Gastroesophageal sphincter (tissue), 4 donors: ENCODE results near the gene PIP5KL1. TPM values are rescaled to one million over a fixed set of nuclear protein-coding genes. Genes with fewer than 3 reads are reported as not detected.

Experiments
- ATAC-seq: fragments of 150-250 bp; one replicate; pipeline ENCODE4 v1.9.1; 2016; ENCODE audit warnings: mild to moderate bottlenecking, moderate library complexity
- H3K27ac ChIP-seq, 4 donors: fragments of 200-600 bp; sonication (generic) in 3 of 4; 1 replicate in 3 of 4; 2 replicates in 1 of 4; pipeline ENCODE4 v1.5.1; 2016 to 2019
- H3K27me3 ChIP-seq: fragments of 200-600 bp; sonication (generic); one replicate; pipeline ENCODE4 v1.5.1; 2019
- H3K36me3 ChIP-seq, 2 donors: fragments of 200-600 bp; sonication (generic); one replicate each; pipeline ENCODE4 v1.5.1; 2019; ENCODE audit warnings: control low read depth in 1 of 2
- H3K4me1 ChIP-seq, 3 donors: fragments of 200-600 bp; sonication (generic); 1 replicate in 2 of 3; 2 replicates in 1 of 3; pipeline ENCODE4 v1.5.1; 2016 to 2019; ENCODE audit warnings: control low read depth in 2 of 3
- H3K4me3 ChIP-seq, 2 donors: fragments of 200-600 bp; sonication (generic); one replicate each; pipeline ENCODE4 v1.5.1; 2019; ENCODE audit warnings: mild to moderate bottlenecking in 1 of 2, moderate library complexity in 1 of 2
- H3K9me3 ChIP-seq, 3 donors: fragments of 200-600 bp; sonication (generic); one replicate each; pipeline ENCODE4 v1.5.1; 2017 to 2019; ENCODE audit warnings: control low read depth in 2 of 3
- EP300 ChIP-seq: sonication (generic); formaldehyde crosslinking; IDR thresholded peaks from one replicate; pipeline ENCODE4 v1.6.1; 2017; ENCODE audit warnings: antibody characterized with exemption, mild to moderate bottlenecking
- POLR2A ChIP-seq, 2 donors: fragments of 450-650 bp; IDR thresholded peaks; one replicate each; pipeline ENCODE4 v1.6.1; 2017; ENCODE audit warnings: antibody characterized with exemption in 2 of 2, mild to moderate bottlenecking in 2 of 2, moderate library complexity in 1 of 2
- POLR2AphosphoS5 ChIP-seq: sonication (generic); formaldehyde crosslinking; IDR thresholded peaks from one replicate; pipeline ENCODE4 v1.6.1; 2017; ENCODE audit warnings: antibody characterized with exemption
- WGBS, 2 donors: methylation state at CpG; one replicate each; pipeline ENCODE4 v1.1.5; 2018; ENCODE audit warnings: low coverage in 1 of 2; 5-methylcytosine and 5-hydroxymethylcytosine counted together
- total RNA-seq, 4 donors: library from RNA; depleted of rRNA; stranded (reverse); fragments of >200 nt; gene quantifications; one replicate each; pipeline ENCODE4 v1.1.0, GENCODE V29; 2016
- TF ChIP-seq, protein P1 (sequence below), 4 experiments: fragments of 200-600 bp in 2 of 4; fragments of 450-650 bp in 2 of 4; sonication (generic) in 1 of 4; IDR thresholded peaks; one replicate each; pipeline ENCODE4 v1.5.1; 2017 to 2019; ENCODE audit warnings: antibody characterized with exemption in 4 of 4, mild to moderate bottlenecking in 2 of 4, moderate library complexity in 2 of 4

PIP5KL1 gene
- total RNA-seq, 4 donors from 2014 or later, result 0.66 to 3.4 (median 3.1) TPM; not detected in 1

DNA sequence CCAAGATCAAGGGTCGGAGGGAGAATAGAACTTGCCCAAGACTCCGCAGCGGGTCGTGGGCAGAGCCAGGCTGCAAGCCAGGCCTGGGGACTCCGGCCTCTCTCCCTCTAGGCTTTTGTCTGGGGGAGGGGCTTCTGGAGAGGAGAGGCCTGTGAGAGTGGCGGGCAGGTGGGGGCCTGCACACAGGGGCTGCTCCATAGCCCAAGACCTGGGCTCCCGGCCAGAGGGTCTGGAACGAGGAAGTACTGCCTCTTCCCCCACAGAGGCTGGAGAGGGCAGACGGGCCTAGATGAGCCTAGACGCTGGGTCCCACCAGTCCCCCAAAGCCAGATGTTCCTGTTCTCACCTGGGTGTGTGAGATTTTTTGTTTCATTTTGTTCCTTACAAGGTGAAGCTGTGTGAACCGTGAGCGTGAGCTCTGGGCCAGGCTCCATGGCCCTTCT lies 26.0 kb downstream of the PIP5KL1 start:
- H3K9me3 ChIP-seq, result no peaks in the 10 kb centered on the region
- peak overlapping the region in 3 of 4 donors; percentile 72 to 82 (median 76) for H3K27ac ChIP-seq
- peaks cover 0 to 15% of the 10 kb centered on the region in 2 donors for H3K36me3 ChIP-seq
- WGBS, 2 donors, result 0 to 40% methylated on average over 1 to 2 of the region's 12 CpGs
- H3K4me3 ChIP-seq, result no peak overlapping the region
- H3K4me1 ChIP-seq, result peaks cover 0 to 63% (median 45%) of the 10 kb centered on the region in 3 donors
- no peaks in the 10 kb centered on the region for H3K27me3 ChIP-seq
- ATAC-seq, result no peak
- TF ChIP-seq, protein P1, sequence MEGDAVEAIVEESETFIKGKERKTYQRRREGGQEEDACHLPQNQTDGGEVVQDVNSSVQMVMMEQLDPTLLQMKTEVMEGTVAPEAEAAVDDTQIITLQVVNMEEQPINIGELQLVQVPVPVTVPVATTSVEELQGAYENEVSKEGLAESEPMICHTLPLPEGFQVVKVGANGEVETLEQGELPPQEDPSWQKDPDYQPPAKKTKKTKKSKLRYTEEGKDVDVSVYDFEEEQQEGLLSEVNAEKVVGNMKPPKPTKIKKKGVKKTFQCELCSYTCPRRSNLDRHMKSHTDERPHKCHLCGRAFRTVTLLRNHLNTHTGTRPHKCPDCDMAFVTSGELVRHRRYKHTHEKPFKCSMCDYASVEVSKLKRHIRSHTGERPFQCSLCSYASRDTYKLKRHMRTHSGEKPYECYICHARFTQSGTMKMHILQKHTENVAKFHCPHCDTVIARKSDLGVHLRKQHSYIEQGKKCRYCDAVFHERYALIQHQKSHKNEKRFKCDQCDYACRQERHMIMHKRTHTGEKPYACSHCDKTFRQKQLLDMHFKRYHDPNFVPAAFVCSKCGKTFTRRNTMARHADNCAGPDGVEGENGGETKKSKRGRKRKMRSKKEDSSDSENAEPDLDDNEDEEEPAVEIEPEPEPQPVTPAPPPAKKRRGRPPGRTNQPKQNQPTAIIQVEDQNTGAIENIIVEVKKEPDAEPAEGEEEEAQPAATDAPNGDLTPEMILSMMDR (IDR thresholded peaks at IDR 0.05), result no peak
- TF ChIP-seq POLR2A (IDR thresholded peaks at IDR 0.05) (no peak), EP300 (no peak), POLR2AphosphoS5 (no peak)

DNA sequence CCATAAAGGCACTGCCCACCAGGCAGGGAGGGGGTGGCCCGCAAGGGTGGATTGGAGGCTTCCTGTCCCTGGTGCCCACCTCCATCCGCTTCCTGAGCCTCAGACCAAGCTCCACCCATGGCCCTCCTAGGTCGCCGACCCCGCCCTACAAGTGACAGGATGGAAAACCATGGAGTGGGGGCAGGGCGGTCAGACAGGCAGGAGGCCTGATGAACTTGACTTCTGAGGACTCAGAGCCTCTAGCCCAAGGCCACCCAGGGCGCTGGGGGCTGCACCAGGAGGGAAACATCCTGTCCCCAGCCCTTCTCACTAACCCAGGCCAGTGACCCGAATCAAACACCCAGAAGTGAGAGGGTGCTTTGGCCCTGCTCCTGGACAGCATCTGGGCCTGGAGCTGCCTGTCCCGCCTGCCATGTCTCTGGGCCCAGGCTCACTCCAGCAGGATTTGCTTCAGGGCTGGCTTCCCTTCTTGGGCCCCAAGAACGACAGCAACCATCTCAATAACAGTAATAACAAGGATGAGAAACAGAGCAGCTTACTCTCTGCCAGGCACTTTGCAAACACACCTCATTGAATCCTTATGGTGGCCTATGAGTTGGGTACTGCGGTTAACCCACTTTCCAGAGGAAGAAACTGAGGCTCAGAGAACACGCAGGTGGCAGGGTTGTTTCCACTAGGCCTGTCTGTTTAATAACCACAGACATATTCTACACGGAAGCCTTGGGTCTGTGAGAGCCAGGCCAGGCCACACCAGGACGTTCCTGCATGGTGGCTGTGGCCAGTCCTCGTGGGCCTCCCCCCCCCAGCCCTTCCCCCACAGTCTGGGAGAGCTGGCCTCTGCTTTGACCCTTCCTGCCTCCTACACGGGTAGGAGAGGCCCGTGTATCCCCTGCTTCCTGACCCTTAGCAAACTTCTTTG lies 26.8 kb downstream of the PIP5KL1 start:
- no peaks in the 10 kb centered on the region for H3K9me3 ChIP-seq
- H3K27ac ChIP-seq, result peak overlapping the region in 3 of 4 donors; percentile 72 to 82 (median 76)
- H3K4me1 ChIP-seq, result peaks cover 0 to 64% (median 45%) of the 10 kb centered on the region in 3 donors
- no peak overlapping the region for H3K4me3 ChIP-seq
- peak; percentile 34 for ATAC-seq
- peaks cover 0 to 12% of the 10 kb centered on the region in 2 donors for H3K36me3 ChIP-seq
- no peaks in the 10 kb centered on the region for H3K27me3 ChIP-seq
- TF ChIP-seq EP300 (no peak), POLR2A (IDR thresholded peaks at IDR 0.05) (no peak), POLR2AphosphoS5 (peak; percentile 34)
- TF ChIP-seq, protein P1 (IDR thresholded peaks at IDR 0.05), result no peak
- WGBS, 2 donors, result 45 to 50% methylated on average over 4 to 5 of the region's 17 CpGs

DNA sequence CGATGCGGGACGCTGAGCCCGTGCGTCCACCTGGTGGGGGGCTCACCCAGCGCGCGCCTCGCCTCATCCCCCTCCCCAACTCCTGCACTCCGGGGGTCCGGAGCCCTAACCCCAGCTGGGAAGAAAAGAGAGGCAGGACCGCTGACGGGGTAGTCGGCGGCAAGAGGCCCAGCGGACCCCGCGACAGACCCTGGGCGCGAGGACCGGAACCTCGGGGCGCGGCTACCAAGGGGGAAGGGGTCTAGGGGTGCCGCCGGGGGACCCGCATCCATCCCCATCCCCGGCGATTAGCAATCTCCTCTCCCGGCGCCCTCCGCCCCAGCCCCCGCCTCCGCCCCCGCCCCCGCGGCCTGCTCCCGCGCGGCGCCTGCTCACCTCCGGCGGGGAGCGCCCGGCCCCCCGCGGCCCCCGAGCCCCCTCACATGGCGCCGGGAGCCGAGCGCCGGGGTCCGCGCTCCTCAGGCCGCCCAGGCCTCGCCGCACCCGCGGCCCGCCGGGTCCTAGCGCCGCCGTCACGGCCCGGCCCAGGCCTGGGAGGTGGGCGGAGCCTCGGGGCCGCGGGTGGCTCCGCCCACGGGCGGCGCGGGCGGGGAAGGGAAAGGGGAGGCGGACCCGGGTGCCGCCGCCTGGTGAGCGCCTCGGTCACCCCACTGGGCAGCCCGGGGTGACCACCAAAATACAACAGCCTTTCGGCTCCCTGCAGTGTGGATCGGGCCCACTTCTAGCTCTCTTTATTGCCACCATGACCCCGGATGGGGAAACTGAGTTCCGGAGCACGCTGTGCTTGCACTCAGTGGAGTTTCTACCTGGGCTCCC lies 31.2 kb downstream of the PIP5KL1 start, which contains the start of gene ST6GALNAC6:
TSS of gene ST6GALNAC6 (minus strand) at position 476 of the 816 bp plus-strand sequence. CDS start 1,622 bp downstream, outside the sequence.
- peak within 1 kb of the TSS; percentile 86 to 99 for H3K4me3 ChIP-seq
- peak within 1 kb of the TSS; percentile 87 to 98 (median 96) for H3K27ac ChIP-seq
- WGBS, 2 donors, result no CpG with 5 or more reads among the region's 89 CpGs
- peaks cover 0 to 67% (median 33%) of the 10 kb centered on the region in 3 donors for H3K4me1 ChIP-seq
- TF ChIP-seq EP300, result no peak
- TF ChIP-seq POLR2AphosphoS5, result no peak
- TF ChIP-seq, protein P1 (IDR thresholded peaks at IDR 0.05), result peak in 3 of 4 experiments; percentile 20 to 30 (median 24)
- TF ChIP-seq POLR2A (IDR thresholded peaks at IDR 0.05), result peak; percentile 16 to 69
- H3K9me3 ChIP-seq, result no peaks in the 10 kb centered on the region
- no peaks in the 10 kb centered on the region for H3K27me3 ChIP-seq
- H3K36me3 ChIP-seq, result peaks cover 0 to 23% of the 10 kb centered on the region in 2 donors
- ATAC-seq, result peak; percentile 78

DNA sequence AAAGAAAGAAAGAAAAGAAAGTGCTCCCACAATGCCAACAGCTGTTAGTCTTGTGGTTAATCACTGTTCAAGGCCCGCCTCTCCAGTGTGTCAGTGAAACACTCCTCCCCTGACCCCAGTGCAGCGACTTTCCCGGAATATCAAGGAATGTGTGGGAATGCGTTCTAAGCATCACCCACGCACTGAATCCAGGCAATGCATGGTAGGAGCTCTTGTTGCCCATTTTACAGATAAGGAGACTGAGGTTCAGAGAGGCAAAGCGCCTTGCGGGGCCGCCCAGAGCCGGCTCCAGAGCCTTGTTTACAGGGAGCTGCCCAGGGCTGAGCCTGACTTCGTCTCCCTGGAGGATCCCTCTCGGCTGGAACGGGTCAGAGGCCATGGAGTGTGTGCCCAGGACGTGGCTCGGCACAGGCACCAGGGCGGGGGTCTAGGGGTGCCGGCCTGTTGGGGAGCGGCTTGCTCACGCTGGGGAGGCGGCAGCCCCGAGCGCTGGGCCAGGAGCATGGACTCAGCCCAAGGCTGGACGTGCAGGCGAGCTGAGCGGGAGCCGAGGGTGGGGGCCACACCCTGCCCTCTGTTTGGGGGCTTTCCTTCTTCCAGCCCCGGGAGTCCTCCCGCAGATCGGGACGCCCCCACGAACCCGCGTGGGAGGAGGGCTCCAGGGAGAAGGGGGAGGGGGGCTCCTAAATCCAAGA lies 32.0 kb downstream of the PIP5KL1 start:
- WGBS, 2 donors, result 8 to 60% methylated on average over 1 to 7 of the region's 32 CpGs
- Histone ChIP-seq H3K4me3 (peak overlapping the region; percentile 86 to 99), H3K4me1 (peaks cover 0 to 59% (median 25%) of the 10 kb centered on the region in 3 donors), H3K9me3 (peaks cover 0 to 3% (median 0%) of the 10 kb centered on the region in 3 donors), H3K27me3 (no peaks in the 10 kb centered on the region), H3K27ac (peak overlapping the region; percentile 87 to 98 (median 96)), H3K36me3 (peaks cover 0 to 30% of the 10 kb centered on the region in 2 donors)
- TF ChIP-seq POLR2AphosphoS5, result peak; percentile 93
- TF ChIP-seq POLR2A (IDR thresholded peaks at IDR 0.05), result no peak
- TF ChIP-seq, protein P1 (IDR thresholded peaks at IDR 0.05), result no peak
- peak; percentile 44 for ATAC-seq
